Neural crest cell (in vitro differentiated cells): Measurements from ENCODE around the gene LRRC7. TPM values are rescaled to one million over a fixed set of nuclear protein-coding genes. Genes with fewer than 3 reads are reported as not detected.
A peak's percentile ranks its signal among the peaks of the same experiment; 100 is the strongest.

Source experiments
- DNase-seq: peaks from one replicate; pipeline ENCODE4 v3.0.0; 2021; ENCODE audit warnings: low read depth, mixed read lengths, low spot score
- H3K27ac Mint-ChIP-seq: one replicate; pipeline ENCODE4 v1.8.0; 2021; ENCODE audit warnings: mild to moderate bottlenecking, mixed read lengths; ENCODE audit not compliant: unreplicated experiment
- H3K27me3 Mint-ChIP-seq: 2 replicates; pipeline ENCODE4 v1.8.0; 2021; ENCODE audit warnings: low read depth, mild to moderate bottlenecking, mixed read lengths
- H3K36me3 Mint-ChIP-seq: 2 replicates; pipeline ENCODE4 v1.8.0; 2021; ENCODE audit warnings: low read depth, mild to moderate bottlenecking, mixed read lengths
- H3K4me1 Mint-ChIP-seq: 2 replicates; pipeline ENCODE4 v1.8.0; 2021; ENCODE audit warnings: mixed read lengths
- H3K4me3 Mint-ChIP-seq: one replicate; pipeline ENCODE4 v1.8.0; 2021; ENCODE audit warnings: mild to moderate bottlenecking, mixed read lengths
- H3K9me3 Mint-ChIP-seq: 2 replicates; pipeline ENCODE4 v1.8.0; 2021; ENCODE audit warnings: mixed read lengths
- total RNA-seq: library from RNA; stranded (reverse); gene quantifications from 2 replicates; pipeline ENCODE4 v1.2.1, GENCODE V29; 2021
- TF ChIP-seq, protein P1 (sequence below): fragments of 200-600 bp; sonication (generic); conservative IDR thresholded peaks from 2 replicates; pipeline ENCODE4 v1.5.0; 2021; ENCODE audit warnings: antibody characterized with exemption, mild to moderate bottlenecking

The LRRC7 gene
- total RNA-seq, 1 donor from 2014 or later = 2.4 TPM

DNA sequence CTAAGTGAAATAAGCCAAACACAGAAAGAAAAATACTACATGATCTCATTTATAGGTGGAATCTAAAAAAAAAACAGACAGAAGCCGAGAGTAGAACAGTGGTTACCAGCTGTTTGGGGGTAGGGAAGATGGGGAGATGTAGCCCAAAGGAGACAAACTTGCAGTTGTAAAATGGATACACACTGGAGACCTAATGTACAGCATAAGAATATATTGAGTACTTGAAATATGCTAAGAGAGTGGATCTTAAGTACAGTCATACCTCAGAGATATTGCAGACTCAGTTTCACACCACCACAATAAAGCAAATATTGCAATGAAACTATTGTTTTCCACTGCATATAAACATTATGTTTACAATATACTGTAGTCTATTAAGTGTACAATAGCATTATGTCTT lies 320.9 kb downstream of the LRRC7 start:
- peaks cover 3% of the 10 kb centered on the region for H3K9me3 Mint-ChIP-seq
- H3K27me3 Mint-ChIP-seq = no peaks in the 10 kb centered on the region
- no peak for DNase-seq
- H3K36me3 Mint-ChIP-seq = no peaks in the 10 kb centered on the region
- no peak overlapping the region for H3K27ac Mint-ChIP-seq
- no peak overlapping the region for H3K4me3 Mint-ChIP-seq
- TF ChIP-seq, protein P1, sequence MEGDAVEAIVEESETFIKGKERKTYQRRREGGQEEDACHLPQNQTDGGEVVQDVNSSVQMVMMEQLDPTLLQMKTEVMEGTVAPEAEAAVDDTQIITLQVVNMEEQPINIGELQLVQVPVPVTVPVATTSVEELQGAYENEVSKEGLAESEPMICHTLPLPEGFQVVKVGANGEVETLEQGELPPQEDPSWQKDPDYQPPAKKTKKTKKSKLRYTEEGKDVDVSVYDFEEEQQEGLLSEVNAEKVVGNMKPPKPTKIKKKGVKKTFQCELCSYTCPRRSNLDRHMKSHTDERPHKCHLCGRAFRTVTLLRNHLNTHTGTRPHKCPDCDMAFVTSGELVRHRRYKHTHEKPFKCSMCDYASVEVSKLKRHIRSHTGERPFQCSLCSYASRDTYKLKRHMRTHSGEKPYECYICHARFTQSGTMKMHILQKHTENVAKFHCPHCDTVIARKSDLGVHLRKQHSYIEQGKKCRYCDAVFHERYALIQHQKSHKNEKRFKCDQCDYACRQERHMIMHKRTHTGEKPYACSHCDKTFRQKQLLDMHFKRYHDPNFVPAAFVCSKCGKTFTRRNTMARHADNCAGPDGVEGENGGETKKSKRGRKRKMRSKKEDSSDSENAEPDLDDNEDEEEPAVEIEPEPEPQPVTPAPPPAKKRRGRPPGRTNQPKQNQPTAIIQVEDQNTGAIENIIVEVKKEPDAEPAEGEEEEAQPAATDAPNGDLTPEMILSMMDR = no peak
- H3K4me1 Mint-ChIP-seq = no peaks in the 10 kb centered on the region

DNA sequence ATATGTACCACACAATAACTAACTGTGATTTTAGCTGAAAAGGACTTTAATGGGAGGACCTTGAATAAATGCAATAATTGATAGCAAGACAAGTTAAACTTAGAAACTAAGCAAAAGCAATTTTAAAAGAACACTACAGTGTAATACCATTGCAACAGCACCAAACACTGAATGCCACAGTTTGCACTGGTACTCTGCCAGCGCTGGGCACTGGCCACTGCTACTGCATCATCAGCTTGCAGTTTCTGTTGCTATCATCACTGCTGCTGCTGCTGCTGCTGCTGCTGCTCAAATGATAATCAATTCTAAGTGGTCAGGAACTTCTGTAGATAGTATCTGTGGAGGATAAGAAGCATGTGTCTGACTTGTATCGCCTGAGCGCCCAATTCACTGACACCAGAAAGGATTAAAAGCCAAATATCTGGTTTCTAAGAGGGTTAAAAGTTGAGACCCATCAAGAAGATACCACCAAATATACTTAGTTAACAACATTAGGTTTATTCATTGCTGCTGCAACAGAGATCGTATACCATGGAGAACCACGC lies 330.8 kb downstream of the LRRC7 start:
- DNase-seq = no peak
- TF ChIP-seq, protein P1 = no peak
- H3K36me3 Mint-ChIP-seq = no peaks in the 10 kb centered on the region
- H3K4me3 Mint-ChIP-seq = no peak overlapping the region
- H3K4me1 Mint-ChIP-seq = no peaks in the 10 kb centered on the region
- peaks cover 7% of the 10 kb centered on the region for H3K27me3 Mint-ChIP-seq
- H3K27ac Mint-ChIP-seq = no peak overlapping the region
- no peaks in the 10 kb centered on the region for H3K9me3 Mint-ChIP-seq

DNA sequence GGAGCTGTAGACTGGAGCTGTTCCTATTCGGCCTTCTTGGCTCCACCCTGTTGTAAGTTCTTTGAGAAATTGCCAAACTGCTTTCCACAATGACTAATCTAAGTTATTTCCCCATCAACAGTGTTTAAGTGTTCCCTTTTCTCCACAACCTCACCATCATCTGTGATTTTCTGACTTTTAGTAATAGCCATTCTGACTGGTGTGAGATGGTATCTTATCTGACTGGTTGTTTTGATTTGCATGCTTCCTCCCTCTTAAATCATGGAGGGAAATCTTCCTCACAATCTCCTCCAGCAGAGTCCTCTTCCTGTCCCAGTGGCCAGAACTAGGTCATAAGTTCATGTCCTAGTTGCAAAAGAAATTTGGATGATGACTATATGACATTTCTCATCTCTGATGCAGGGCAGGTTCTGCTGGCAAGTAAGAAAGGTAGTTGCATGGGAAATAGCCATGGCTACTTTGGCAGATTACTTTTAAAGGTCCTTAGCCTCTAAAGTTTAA lies 343.6 kb downstream of the LRRC7 start:
- no peak overlapping the region for H3K4me3 Mint-ChIP-seq
- TF ChIP-seq, protein P1 = no peak
- peaks cover 9% of the 10 kb centered on the region for H3K4me1 Mint-ChIP-seq
- H3K36me3 Mint-ChIP-seq = peaks cover 6% of the 10 kb centered on the region
- no peak overlapping the region for H3K27ac Mint-ChIP-seq
- no peaks in the 10 kb centered on the region for H3K27me3 Mint-ChIP-seq
- DNase-seq = no peak
- peaks cover 5% of the 10 kb centered on the region for H3K9me3 Mint-ChIP-seq

DNA sequence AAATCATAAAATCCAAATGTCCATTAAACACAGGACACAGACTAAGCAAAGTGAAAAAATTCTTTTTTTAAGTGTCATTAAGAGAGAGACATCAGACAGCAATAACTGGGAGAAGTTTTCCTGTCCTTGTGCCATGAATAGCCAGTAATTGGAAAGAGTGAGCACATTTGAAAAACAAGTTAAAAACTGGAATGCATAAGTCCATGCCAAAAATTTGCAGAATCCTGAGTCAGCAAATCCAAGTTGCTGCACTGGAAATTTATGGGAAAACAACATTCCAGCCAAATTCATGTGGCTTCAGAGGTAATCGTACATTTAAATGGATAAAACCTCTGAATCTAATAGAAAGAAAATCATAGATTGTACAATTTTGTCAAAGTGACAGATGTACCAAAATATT lies 346.3 kb downstream of the LRRC7 start:
- Mint-ChIP-seq H3K9me3 (peaks cover 5% of the 10 kb centered on the region), H3K27me3 (no peaks in the 10 kb centered on the region), H3K27ac (no peak overlapping the region), H3K36me3 (peaks cover 6% of the 10 kb centered on the region), H3K4me3 (no peak overlapping the region), H3K4me1 (peaks cover 9% of the 10 kb centered on the region)
- TF ChIP-seq, protein P1 = no peak
- DNase-seq = no peak

DNA sequence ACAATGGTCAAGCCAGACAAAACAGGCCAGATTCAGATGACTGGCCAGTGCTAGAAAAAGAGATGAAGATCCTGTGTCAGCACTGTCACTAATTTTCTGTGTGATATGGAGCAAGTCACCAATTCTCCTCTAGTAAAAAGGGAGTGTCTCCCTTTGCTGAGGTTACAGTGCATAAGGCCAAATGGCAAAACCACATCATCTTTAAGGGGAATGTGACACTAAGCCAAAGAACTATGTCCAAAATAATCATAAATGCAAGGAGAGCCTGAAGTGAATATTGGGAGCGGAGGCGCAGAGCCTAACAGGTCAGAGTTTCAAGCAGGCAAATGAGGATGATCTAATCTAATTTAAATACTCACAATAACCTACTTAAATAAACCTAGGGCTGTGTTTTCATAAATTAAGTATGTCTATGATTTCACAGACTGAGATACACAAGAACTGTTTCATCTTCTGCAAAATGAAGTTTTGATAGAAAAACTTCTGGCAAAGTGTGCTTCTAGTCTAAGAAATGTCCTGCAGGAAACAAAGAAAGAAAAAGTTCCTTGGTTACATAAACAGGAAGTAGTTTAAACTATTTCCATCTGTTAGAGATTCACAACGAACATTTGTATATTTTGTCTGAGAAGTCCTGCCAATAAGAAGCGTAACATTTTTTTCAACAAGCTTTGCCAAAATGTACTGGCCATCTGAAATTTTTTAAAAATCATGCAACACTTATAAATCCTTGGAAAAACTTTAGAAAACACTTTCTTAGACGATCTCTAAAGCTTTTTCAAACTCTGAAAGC lies 347.4 kb downstream of the LRRC7 start:
- H3K27ac Mint-ChIP-seq = peak overlapping the region; percentile 5
- H3K9me3 Mint-ChIP-seq = peaks cover 3% of the 10 kb centered on the region
- H3K27me3 Mint-ChIP-seq = no peaks in the 10 kb centered on the region
- no peak for DNase-seq
- TF ChIP-seq, protein P1 = no peak
- H3K36me3 Mint-ChIP-seq = peaks cover 3% of the 10 kb centered on the region
- H3K4me3 Mint-ChIP-seq = no peak overlapping the region
- peaks cover 9% of the 10 kb centered on the region for H3K4me1 Mint-ChIP-seq
